Mesodermal cell (in vitro differentiated cells): ENCODE data around the gene SORCS2.

Experiments used
- H3K27ac ChIP-seq: 2 replicates; pipeline ENCODE4 v1.7.0; 2013; ENCODE audit warnings: mild to moderate bottlenecking, low read depth, low read length, moderate library complexity; ENCODE audit not compliant: severe bottlenecking
- H3K36me3 ChIP-seq: 2 replicates; pipeline ENCODE4 v1.7.1; 2013; ENCODE audit warnings: mild to moderate bottlenecking, low read length, moderate library complexity; ENCODE audit not compliant: control insufficient read depth, insufficient read depth
- H3K4me1 ChIP-seq: one replicate; pipeline ENCODE4 v1.7.1; 2013; ENCODE audit warnings: mild to moderate bottlenecking, low read length; ENCODE audit not compliant: insufficient read depth, control insufficient read depth, poor library complexity, severe bottlenecking
- H3K4me3 ChIP-seq: 2 replicates; pipeline ENCODE4 v1.7.0; 2013; ENCODE audit warnings: low read length, control low read depth, mild to moderate bottlenecking; ENCODE audit not compliant: insufficient read depth, poor library complexity, severe bottlenecking; ENCODE audit errors: extremely low read depth
- H3K9me3 ChIP-seq: 2 replicates; pipeline ENCODE4 v1.7.1; 2013; ENCODE audit warnings: mild to moderate bottlenecking, low read length, moderate library complexity; ENCODE audit not compliant: control insufficient read depth
- WGBS, 2 experiments: methylation state at CpG; one replicate each; pipeline ENCODE4 v1.1.5; 2013; ENCODE audit warnings: missing lambda C conversion rate in 2 of 2; ENCODE audit not compliant: insufficient coverage in 2 of 2; 5-methylcytosine and 5-hydroxymethylcytosine counted together

SORCS2 gene

GRCh38 chr4:7335344-7336066 lies 143.2 kb downstream of the SORCS2 start:
- Histone ChIP-seq H3K36me3 (no peaks in the 10 kb centered on the region), H3K4me1 (peaks cover 4% of the 10 kb centered on the region), H3K27ac (no peak overlapping the region), H3K4me3 (no peak overlapping the region), H3K9me3 (peaks cover 7% of the 10 kb centered on the region)
- 45 to 46% methylated on average over 16 to 20 of the region's 24 CpGs for WGBS, 2 experiments

- peaks cover 4% of the 10 kb centered on the region for H3K4me1 ChIP-seq
- WGBS, 2 experiments = 71 to 81% methylated on average over 4 to 12 of the region's 17 CpGs
- H3K9me3 ChIP-seq = peaks cover 7% of the 10 kb centered on the region
- no peak overlapping the region for H3K27ac ChIP-seq
- no peaks in the 10 kb centered on the region for H3K36me3 ChIP-seq
- H3K4me3 ChIP-seq = no peak overlapping the region
These were observed 143.8 kb downstream of the SORCS2 start for GRCh38 chr4:7336067-7336569.

DNA sequence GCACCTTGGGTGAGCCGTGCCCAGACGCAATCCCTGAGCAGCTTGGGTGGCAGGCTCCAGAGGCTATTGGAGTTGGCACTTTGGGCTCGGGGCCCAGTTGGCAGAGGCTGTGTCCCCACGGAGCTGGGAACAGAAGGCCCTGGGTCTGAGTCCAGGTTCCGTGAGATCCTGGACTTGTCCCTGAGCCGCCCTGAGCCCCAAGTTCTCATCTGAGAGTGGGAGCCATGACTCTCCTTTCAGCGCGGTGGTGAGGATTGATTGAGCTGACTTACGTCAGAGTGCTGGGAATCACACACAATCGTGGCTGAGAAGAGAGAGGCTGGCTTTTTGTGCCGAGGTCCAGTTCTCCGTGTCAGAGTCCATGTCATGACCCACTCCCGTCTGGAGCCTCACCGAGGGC lies 144.4 kb downstream of the SORCS2 start:
- 82 to 90% methylated on average over 12 to 14 of the region's 14 CpGs for whole genome bisulfite sequencing, 2 experiments
- Histone ChIP-seq H3K4me1 (peaks cover 4% of the 10 kb centered on the region), H3K9me3 (peaks cover 7% of the 10 kb centered on the region), H3K27ac (no peak overlapping the region), H3K4me3 (no peak overlapping the region), H3K36me3 (no peaks in the 10 kb centered on the region)

GRCh38 chr4:7337196-7338058 lies 145.1 kb downstream of the SORCS2 start:
- Histone ChIP-seq H3K4me1 (peaks cover 4% of the 10 kb centered on the region), H3K36me3 (no peaks in the 10 kb centered on the region), H3K9me3 (peaks cover 7% of the 10 kb centered on the region), H3K27ac (no peak overlapping the region), H3K4me3 (no peak overlapping the region)
- 82 to 90% methylated on average over 17 to 20 of the region's 22 CpGs for WGBS, 2 experiments

GRCh38 chr4:7338059-7338452 lies 145.7 kb downstream of the SORCS2 start:
- H3K9me3 ChIP-seq = peaks cover 7% of the 10 kb centered on the region
- H3K4me1 ChIP-seq = peaks cover 4% of the 10 kb centered on the region
- no peaks in the 10 kb centered on the region for H3K36me3 ChIP-seq
- no peak overlapping the region for H3K27ac ChIP-seq
- WGBS, 2 experiments = 84 to 96% methylated on average over 5 of the region's 5 CpGs
- H3K4me3 ChIP-seq = no peak overlapping the region

DNA sequence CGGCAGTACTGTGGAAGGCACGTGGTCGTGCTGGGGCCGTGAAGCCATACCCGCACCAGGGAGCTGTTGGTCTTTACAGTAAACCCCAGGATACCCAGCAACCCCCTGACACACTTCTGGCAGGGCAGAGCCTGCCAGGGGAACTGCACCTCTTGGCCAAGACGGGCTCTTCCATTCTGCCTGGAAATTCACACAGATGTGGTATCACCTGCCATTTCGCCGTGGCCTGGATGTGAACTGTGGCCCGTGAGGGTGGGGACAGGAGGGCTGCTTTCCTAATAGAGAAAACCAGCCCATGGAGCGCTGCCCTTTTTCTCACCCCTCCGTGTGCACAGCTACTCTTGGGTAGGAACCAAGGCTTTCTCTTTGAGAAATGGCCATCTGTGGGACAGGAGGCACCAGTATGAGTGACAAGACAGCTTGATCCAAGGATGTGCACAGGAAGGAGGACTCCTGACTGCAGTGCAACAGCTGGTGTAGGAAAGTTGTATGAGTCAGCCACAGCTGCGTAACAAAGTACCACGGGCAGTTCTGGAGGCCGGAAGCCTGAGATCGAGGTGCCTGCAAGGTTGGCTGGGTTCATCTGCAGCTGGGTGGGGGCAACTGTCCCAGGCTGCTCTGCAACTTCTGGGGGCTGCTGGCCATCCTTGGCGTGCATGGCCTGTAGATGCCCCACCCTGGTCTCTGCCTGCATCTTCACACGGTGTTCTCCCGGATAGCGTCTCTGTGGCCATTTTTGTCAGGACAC lies 146.7 kb downstream of the SORCS2 start:
- no peak overlapping the region for H3K4me3 ChIP-seq
- 85 to 93% methylated on average over 18 to 19 of the region's 19 CpGs for WGBS, 2 experiments
- H3K36me3 ChIP-seq = no peaks in the 10 kb centered on the region
- H3K4me1 ChIP-seq = peaks cover 4% of the 10 kb centered on the region
- peaks cover 7% of the 10 kb centered on the region for H3K9me3 ChIP-seq
- H3K27ac ChIP-seq = no peak overlapping the region

- H3K36me3 ChIP-seq = no peaks in the 10 kb centered on the region
- no peak overlapping the region for H3K27ac ChIP-seq
- H3K4me1 ChIP-seq = peaks cover 4% of the 10 kb centered on the region
- peaks cover 7% of the 10 kb centered on the region for H3K9me3 ChIP-seq
- no peak overlapping the region for H3K4me3 ChIP-seq
- WGBS, 2 experiments = 92 to 94% methylated on average over 13 to 14 of the region's 15 CpGs
These were observed 147.6 kb downstream of the SORCS2 start for GRCh38 chr4:7339751-7340552.

DNA sequence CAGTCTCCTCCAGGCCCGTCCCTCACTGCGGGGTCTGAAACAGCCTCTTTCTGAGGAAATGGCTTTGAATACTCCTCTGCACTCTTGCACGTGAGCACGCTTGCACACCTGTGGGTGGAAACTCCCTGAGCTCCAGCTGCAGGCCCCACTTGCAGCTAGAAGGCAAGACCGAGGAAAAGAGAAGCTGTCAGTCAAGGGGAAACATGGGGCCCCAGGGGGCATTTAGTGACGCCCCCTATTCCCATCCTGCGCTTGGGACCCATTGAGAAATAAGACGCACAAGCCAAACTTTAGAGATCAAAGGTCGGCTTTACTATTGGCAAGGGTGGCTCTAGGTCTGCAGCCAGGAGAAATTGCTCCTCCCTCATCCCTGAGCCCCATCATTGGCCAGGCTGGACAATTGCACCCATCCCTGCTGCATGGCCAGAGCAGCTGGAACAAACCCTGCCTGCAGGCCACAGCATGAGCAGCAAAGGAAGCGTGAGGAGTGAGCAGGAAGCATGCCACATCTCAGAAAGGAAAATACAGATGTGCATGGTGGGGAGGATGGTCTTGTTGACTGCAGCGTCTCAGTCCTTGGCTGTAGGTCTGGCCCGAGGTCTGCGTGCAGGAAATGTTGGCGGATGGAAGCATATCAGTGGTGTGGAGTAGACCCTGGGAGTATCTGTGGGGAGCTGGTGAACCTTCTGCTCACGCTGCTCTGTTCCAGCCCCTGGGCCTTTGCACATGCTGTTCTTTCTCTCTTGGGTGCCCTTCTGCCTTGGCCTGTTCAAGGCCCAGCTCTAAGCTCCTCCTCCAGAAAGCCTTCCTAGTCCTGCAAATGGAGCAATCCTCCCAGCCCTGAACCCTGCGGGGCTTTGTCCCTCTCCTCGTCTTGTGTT lies 148.5 kb downstream of the SORCS2 start:
- Histone ChIP-seq H3K4me1 (no peaks in the 10 kb centered on the region), H3K9me3 (peaks cover 7% of the 10 kb centered on the region), H3K27ac (no peak overlapping the region), H3K36me3 (no peaks in the 10 kb centered on the region), H3K4me3 (no peak overlapping the region)
- 92 to 93% methylated on average over 17 of the region's 17 CpGs for WGBS, 2 experiments

DNA sequence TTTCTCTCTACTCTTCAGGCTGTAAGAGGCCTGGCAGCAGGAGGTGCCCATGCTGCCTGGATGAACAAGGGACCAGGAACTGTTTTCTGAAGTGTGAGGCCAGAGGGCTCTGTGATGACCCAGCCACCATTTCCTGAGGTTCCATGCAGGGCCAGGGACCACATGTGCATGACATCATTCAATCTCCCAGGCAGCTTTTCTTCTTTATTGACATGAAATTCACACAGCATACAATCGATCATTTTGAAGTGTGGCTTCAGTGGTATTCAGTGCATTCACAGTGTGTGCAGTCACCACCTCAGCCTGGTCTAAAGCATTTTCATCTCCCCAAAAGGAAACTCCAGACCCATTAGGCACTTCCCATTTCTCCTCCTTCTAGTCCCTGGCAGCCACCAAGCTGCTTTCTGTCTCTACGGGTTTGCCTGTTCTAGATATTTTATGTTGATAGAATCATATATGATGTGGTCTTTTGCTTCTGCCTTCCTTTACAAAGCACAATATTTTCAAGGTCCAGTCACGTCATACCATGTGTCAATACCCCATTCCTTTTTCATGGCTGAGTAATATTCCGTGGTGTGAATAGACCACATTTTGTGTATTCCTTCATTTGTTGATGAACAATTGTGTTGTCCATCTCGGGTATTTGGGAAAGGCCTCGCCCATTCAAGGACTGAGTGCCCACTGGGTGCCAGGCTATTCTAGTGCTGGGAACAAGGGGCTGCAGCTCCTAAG lies 149.3 kb downstream of the SORCS2 start:
- Histone ChIP-seq H3K4me1 (no peaks in the 10 kb centered on the region), H3K9me3 (peaks cover 7% of the 10 kb centered on the region), H3K27ac (no peak overlapping the region), H3K36me3 (no peaks in the 10 kb centered on the region), H3K4me3 (no peak overlapping the region)
- WGBS, 2 experiments = 96 to 100% methylated on average over 1 to 3 of the region's 6 CpGs
